GM13976 (cell line): ENCODE data around the gene CHN2.

Source experiments
- DNase-seq: peaks from one replicate; pipeline ENCODE4 v3.0.0; 2012; ENCODE audit warnings: low spot score
- in situ Hi-C: fragments of 300-500 bp; cut with MboI; formaldehyde crosslinking; loops from one replicate; pipeline ENCODE4 v1.12.0; 2022; ENCODE audit warnings: low sequenced_read_pairs, mixed read lengths, inconsistent platforms; ENCODE audit not compliant: unreplicated experiment
- TF ChIP-seq, protein P1 (sequence below): IDR thresholded peaks from 2 replicates; pipeline ENCODE4 v1.5.1; 2012; ENCODE audit warnings: borderline replicate concordance, mild to moderate bottlenecking; ENCODE audit not compliant: insufficient read depth; ENCODE audit errors: extremely low read depth, missing control alignments, control extremely low read depth

CHN2 gene

DNA sequence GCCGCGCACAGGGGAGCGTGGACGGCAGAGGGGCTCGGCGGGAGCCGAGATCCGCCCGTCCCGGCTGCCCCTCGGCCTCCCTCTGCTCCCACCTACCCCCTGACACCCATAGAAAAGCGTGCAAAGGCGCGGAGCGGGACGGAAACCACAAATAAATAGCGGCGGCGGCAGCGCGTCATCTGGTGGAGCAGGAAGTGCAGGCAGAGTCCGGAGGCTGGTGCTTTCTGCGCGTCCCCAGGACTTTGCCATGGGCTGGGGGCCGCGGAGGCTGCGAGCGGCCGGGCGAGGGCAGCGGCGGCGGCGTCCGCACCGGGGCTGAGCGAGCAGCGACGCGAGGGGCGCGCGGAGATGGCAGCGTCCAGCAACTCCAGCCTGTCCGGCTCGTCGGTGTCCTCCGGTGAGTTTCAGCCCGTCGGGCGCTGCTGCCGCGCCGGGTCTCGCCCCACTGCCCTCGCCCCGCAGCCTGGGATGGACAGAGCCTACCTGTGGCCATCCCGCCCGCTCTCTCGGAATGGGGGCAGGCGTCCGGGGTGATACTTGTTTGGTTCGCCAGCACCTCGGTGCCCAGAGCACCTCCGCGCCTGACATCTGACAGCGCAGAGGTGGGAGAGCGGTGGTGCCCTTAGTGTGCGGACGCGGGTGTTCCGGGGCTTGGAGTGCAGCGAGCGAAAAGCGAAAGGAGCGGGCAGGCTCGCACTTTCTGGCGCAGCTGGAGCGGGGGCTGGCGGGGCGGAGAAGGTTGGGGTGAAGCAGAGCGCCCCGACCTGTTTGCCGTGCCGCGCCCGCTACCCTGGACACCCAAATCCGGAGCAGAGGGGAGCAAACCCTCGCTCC is at the start of gene CHN2:
Gene CHN2 (plus strand): TSS at position 182 of the 834 bp plus-strand sequence.
- TF ChIP-seq, protein P1, sequence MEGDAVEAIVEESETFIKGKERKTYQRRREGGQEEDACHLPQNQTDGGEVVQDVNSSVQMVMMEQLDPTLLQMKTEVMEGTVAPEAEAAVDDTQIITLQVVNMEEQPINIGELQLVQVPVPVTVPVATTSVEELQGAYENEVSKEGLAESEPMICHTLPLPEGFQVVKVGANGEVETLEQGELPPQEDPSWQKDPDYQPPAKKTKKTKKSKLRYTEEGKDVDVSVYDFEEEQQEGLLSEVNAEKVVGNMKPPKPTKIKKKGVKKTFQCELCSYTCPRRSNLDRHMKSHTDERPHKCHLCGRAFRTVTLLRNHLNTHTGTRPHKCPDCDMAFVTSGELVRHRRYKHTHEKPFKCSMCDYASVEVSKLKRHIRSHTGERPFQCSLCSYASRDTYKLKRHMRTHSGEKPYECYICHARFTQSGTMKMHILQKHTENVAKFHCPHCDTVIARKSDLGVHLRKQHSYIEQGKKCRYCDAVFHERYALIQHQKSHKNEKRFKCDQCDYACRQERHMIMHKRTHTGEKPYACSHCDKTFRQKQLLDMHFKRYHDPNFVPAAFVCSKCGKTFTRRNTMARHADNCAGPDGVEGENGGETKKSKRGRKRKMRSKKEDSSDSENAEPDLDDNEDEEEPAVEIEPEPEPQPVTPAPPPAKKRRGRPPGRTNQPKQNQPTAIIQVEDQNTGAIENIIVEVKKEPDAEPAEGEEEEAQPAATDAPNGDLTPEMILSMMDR = no peak
- DNase-seq = peak; percentile 48
- in situ Hi-C loops = no loop called here

DNA sequence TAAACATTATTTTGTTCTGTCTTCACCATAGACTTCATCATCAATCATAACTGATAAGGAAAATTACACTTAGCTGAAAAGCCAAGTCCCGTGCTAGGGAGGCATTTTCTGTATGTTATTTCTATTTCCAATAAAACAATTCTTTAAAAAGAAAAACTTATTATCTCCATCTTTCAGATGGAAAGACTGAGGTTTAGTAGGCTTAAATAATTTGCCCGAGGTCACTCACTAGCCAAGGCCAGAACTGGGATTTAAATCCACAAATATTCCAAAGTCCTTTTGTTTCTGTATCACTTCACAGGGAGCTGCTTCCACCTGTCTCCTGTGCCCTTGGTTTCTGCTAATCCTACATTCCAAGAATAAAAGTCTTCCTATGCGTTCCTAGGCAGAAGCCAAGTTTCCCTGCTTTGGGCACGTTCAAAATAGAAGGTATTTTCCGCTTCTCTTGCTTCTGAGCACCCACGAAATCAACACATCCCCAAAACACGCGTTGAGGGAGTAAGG is 49.0 kb upstream of the CHN2 start:
- TF ChIP-seq, protein P1 = no peak
- DNase-seq = no peak
- in situ Hi-C loops = no loop called here

DNA sequence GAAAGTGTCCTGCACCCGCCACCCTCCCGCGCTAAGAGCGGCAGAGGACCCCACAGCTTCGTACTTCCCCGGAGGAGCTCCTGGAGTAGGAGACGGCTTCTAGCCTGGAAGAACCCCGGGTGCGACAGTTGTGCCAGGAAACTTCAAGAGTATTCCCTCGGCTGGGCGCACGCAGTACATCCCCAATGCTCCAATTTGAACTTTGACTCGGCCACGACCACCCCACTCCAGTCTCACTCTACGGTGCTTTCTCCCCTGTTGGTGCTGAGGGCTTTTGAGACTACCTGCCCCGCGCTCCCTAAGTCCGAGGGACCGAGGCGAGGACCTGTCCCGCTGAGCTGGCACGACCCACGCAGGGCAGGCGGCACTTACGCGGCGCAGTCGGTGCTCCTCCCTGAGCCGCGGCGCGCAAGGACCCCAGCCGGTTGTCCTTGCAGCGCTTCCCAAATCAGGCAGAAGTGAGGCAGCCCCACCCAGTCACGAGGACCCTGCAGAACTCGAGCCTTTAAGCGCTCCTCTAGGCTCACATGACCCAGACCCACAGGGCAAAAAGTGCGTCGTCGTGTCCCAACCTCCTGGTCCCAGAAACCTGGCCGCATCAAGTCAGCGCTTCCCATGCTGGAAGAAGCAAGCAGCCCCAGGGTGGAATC is 48.4 kb upstream of the CHN2 start, which contains the start of gene CPVL:
Gene CPVL (minus strand): TSS at position 481 of the 650 bp plus-strand sequence. CDS start 25,476 bp downstream, outside the sequence.
- TF ChIP-seq, protein P1 = no peak
- in situ Hi-C loops = no loop called here
- no peak for DNase-seq

DNA sequence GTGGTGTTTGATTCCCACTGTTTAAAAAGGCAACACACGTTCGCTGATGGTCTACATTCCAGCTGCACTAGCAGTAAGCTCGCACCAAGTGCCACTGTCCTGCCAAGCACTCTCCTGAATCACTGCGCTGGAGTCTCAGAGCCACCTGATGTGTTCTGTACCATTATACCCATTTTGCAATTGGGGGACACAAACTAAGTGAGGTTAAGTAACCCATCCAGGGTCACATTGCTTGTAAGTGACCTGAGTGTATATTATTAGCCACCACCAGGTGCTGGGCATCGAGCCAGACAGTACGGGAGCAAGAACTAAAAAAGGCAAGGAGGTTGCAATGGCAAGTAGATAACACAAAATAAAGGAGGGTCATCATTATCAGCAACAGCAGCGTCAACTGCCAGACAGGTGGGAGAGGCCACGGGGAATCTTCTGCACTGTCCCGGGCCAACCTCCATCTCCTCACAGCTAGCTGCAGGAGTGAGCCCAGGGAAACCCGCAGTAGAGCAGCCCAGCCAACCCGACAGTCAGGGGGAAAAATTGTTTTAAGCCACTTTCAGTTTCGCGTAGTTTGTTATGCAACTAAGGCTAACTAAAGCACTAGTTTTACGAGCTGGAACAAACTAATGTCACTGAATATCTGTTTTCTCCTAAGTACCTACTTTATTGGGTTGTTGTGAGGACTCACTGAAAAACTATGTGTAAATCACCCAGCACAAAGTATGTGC is 47.5 kb upstream of the CHN2 start:
- no peak for DNase-seq
- TF ChIP-seq, protein P1 = no peak
- in situ Hi-C loops = no loop called here

DNA sequence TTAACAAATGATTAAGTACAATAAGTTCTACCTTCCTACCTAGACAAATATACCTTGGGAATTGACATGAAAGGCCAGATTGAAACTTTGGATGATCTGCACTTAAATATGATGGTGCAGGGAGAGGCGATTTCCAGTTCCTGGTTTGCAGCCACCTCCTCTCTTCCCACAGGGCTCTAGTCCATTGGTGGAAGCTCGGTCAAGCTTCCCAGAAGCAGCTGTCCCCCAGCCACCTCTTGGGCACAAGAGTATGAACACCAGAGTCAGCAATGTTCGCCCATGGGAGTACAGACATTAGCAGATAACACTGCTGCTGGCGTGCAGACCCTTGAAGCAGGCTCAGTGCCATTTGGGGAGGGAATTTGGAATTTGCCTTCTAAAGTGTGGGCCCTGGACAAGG is 46.8 kb upstream of the CHN2 start:
- in situ Hi-C loops = no loop called here

More for the DNA sequence above, 46.8 kb upstream of the CHN2 start:
- no peak for DNase-seq
- TF ChIP-seq, protein P1 = no peak
